Measurements from ENCODE around the gene SHISA9.

The SHISA9 gene

DNA sequence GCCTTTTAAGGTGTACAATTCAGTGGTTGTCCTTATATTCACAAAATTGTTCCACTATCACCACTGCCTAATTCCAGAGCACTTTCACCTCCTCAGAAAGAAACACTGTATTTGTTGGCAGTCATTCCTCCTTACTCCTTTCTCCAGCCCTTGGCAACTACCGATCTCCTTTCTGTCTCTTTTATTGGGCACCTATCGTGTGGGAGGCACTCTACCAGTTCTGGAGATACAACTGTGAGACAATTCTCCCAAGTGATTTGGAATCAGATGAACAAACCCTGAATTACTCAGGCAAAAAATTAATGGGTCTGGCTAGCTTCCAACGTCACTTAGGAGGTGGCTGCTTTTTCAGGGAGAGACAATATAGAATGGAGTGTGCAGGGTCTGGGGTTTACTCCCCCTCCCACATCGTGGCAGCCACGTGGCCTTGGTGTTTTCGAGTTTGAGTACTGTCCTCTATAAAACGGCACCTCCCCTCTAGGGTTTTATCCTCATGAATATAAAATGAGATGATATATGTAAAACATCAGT lies 63.9 kb downstream of the SHISA9 start:
- no peaks in the 10 kb centered on the region for H3K27me3 ChIP-seq (ENCODE audit: insufficient read depth, poor library complexity, severe bottlenecking)
- no peak for DNase-seq (ENCODE audit: low read depth in 1 of 2, low spot score in 1 of 2)
- H3K27ac ChIP-seq (replicated peaks), result no peak overlapping the region
- TF ChIP-seq, protein P1, sequence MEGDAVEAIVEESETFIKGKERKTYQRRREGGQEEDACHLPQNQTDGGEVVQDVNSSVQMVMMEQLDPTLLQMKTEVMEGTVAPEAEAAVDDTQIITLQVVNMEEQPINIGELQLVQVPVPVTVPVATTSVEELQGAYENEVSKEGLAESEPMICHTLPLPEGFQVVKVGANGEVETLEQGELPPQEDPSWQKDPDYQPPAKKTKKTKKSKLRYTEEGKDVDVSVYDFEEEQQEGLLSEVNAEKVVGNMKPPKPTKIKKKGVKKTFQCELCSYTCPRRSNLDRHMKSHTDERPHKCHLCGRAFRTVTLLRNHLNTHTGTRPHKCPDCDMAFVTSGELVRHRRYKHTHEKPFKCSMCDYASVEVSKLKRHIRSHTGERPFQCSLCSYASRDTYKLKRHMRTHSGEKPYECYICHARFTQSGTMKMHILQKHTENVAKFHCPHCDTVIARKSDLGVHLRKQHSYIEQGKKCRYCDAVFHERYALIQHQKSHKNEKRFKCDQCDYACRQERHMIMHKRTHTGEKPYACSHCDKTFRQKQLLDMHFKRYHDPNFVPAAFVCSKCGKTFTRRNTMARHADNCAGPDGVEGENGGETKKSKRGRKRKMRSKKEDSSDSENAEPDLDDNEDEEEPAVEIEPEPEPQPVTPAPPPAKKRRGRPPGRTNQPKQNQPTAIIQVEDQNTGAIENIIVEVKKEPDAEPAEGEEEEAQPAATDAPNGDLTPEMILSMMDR (IDR thresholded peaks at IDR 0.05; ENCODE audit: insufficient read depth, low read length), result no peak
- TF ChIP-seq, protein P2, sequence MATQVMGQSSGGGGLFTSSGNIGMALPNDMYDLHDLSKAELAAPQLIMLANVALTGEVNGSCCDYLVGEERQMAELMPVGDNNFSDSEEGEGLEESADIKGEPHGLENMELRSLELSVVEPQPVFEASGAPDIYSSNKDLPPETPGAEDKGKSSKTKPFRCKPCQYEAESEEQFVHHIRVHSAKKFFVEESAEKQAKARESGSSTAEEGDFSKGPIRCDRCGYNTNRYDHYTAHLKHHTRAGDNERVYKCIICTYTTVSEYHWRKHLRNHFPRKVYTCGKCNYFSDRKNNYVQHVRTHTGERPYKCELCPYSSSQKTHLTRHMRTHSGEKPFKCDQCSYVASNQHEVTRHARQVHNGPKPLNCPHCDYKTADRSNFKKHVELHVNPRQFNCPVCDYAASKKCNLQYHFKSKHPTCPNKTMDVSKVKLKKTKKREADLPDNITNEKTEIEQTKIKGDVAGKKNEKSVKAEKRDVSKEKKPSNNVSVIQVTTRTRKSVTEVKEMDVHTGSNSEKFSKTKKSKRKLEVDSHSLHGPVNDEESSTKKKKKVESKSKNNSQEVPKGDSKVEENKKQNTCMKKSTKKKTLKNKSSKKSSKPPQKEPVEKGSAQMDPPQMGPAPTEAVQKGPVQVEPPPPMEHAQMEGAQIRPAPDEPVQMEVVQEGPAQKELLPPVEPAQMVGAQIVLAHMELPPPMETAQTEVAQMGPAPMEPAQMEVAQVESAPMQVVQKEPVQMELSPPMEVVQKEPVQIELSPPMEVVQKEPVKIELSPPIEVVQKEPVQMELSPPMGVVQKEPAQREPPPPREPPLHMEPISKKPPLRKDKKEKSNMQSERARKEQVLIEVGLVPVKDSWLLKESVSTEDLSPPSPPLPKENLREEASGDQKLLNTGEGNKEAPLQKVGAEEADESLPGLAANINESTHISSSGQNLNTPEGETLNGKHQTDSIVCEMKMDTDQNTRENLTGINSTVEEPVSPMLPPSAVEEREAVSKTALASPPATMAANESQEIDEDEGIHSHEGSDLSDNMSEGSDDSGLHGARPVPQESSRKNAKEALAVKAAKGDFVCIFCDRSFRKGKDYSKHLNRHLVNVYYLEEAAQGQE (IDR thresholded peaks at IDR 0.05; ENCODE audit: insufficient replicate concordance, low read depth), result no peak
- TF ChIP-seq SPI1 (IDR thresholded peaks at IDR 0.05; ENCODE audit: borderline replicate concordance, low read depth) (no peak), GABPA (IDR thresholded peaks at IDR 0.05; ENCODE audit: low read depth) (no peak), POLR2AphosphoS5 (IDR thresholded peaks at IDR 0.05; ENCODE audit: low read depth) (no peak)
- H3K4me3 ChIP-seq (replicated peaks; ENCODE audit: insufficient read depth, low read length), result no peak overlapping the region

DNA sequence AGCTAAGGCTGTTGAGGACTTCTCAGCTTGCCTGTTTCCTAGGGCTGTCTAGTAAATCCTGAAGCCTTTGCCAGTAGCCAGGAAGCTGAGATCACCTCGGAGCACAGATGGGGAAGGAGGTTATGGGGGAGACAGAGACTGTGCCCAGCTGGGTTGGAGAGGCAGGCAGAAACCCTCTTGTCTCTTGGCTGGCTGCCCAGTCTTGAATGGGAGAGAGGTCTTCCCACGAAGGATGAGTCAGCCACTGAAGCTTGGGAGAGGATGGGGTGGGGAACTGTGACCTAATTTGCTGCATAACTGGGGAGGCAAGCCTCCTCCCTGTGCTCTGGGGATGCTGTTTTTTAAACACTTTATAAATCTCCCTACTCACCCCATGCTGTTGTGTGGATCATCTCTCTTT lies 69.8 kb downstream of the SHISA9 start:
- no peak for TF ChIP-seq SPI1 (IDR thresholded peaks at IDR 0.05; ENCODE audit: borderline replicate concordance, low read depth)
- TF ChIP-seq, protein P1 (IDR thresholded peaks at IDR 0.05; ENCODE audit: insufficient read depth, low read length), result no peak
- no peak for TF ChIP-seq GABPA (IDR thresholded peaks at IDR 0.05; ENCODE audit: low read depth)
- TF ChIP-seq, protein P2 (IDR thresholded peaks at IDR 0.05; ENCODE audit: insufficient replicate concordance, low read depth), result no peak
- no peak for TF ChIP-seq POLR2AphosphoS5 (IDR thresholded peaks at IDR 0.05; ENCODE audit: low read depth)
- Histone ChIP-seq H3K27me3 (ENCODE audit: insufficient read depth, poor library complexity, severe bottlenecking) (no peaks in the 10 kb centered on the region), H3K27ac (replicated peaks) (no peak overlapping the region), H3K4me3 (replicated peaks; ENCODE audit: insufficient read depth, low read length) (no peak overlapping the region)
- DNase-seq (ENCODE audit: low read depth in 1 of 2, low spot score in 1 of 2), result no peak

DNA sequence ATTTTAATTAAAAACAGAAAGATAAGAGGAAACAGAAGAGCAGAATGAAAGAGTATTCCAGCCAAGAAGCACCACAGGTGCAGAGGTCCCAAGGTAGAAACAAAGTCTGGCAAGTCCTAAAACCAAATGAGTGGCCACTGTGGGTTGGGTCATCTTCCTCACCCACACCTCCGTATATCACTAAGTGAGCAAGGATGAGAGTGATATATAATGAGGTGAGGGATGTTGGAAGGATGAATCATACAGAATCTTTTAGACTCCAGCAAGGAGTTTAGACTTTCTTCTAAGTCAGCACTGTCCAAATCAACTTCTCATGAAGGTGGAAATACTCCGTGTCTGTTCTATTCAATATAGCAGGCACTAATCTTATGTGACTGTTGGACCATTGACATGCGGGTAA lies 70.8 kb downstream of the SHISA9 start:
- no peak overlapping the region for H3K4me3 ChIP-seq (replicated peaks; ENCODE audit: insufficient read depth, low read length)
- no peak for DNase-seq (ENCODE audit: low read depth in 1 of 2, low spot score in 1 of 2)
- no peaks in the 10 kb centered on the region for H3K27me3 ChIP-seq (ENCODE audit: insufficient read depth, poor library complexity, severe bottlenecking)
- no peak overlapping the region for H3K27ac ChIP-seq (replicated peaks)
- TF ChIP-seq POLR2AphosphoS5 (IDR thresholded peaks at IDR 0.05; ENCODE audit: low read depth) (no peak), GABPA (IDR thresholded peaks at IDR 0.05; ENCODE audit: low read depth) (no peak), SPI1 (IDR thresholded peaks at IDR 0.05; ENCODE audit: borderline replicate concordance, low read depth) (no peak)
- TF ChIP-seq, protein P2 (IDR thresholded peaks at IDR 0.05; ENCODE audit: insufficient replicate concordance, low read depth), result no peak
- TF ChIP-seq, protein P1 (IDR thresholded peaks at IDR 0.05; ENCODE audit: insufficient read depth, low read length), result no peak

Data from HL-60 (cell line).